ENCODE results near the gene TBC1D23.
A peak's percentile ranks its signal among the peaks of the same experiment; 100 is the strongest.
"Not testable (repeated sequence)": the region's sequence is repeated elsewhere in the genome, so short reads cannot be mapped to it uniquely, and the experiment has no call there.

TBC1D23 gene

DNA sequence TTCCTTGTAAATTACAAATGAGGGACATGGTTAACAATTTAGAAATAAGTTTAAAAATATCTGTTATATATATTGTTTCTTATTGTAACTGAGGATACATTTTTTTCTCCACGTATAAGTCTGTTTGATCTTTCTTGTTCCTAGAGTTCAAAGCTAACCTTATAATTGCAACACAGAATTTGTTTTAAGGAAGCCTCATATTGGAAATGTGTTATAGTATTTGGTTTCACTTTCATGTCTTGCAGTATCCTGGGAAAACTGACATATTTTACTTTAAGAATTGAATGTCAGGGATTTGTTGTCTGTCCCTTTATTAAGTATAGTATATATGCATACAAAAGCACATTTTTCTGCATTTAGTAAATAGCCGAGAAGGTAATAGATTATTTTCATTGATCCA lies 50.2 kb downstream of the TBC1D23 start:
- DNase-seq = no peak

DNA sequence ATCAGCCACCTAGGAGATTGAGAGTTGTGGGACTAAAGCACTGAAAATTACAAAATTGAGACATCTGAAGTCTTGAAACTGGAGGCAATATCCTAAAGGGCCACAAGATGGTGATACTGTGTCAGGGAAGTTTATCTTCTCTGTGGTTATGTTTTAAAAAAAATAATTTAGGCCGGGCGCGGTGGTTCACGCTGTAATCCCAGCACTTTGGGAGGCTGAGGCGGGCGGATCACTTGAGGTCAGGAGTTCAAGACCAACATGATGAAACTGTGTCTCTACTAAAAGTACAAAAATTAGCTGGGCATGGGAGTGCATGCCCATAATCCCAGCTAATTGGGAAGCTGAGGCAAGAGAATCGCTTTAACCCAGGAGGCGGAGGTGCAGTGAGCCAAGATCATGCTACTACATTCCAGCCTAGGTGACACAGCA lies 55.9 kb downstream of the TBC1D23 start:
- DNase-seq = peak; percentile 46

DNA sequence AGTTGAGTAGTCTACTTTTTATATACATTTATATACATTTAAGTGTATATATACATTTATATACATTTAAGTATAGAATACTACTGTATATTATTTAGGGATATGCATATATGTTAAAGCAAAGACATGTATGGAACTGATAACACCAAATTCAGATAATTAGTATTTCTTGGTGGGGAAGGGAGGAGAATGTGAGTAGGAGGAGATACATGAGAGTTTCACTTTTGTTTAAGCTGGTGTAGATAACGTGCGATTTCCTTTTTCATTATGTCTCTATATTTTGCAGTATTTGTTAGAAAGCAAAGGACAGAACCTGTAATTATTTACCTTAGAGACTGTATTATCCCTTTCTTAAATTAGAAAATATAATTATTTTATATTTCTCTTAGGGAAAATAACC lies 57.1 kb downstream of the TBC1D23 start:
- DNase-seq = no peak

DNA sequence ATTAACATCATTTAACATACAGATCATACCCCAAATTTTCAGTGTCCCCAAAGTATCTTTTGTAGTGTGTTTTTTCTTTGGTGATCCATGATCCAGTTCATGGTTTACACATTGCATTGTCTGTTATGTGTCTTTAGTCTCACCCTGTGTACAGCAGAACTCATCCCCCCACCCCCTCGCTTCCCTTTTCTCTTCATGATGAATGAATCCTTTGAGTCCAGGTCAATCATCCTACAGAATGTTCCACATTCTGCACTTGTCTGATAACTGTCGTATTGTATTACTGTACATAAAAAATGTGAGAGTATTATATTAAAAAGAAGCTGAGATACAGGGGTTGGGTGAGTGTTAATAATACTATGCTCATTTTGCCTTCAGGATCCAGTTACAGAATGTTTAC lies 59.2 kb downstream of the TBC1D23 start:
- DNase-seq = no peak

DNA sequence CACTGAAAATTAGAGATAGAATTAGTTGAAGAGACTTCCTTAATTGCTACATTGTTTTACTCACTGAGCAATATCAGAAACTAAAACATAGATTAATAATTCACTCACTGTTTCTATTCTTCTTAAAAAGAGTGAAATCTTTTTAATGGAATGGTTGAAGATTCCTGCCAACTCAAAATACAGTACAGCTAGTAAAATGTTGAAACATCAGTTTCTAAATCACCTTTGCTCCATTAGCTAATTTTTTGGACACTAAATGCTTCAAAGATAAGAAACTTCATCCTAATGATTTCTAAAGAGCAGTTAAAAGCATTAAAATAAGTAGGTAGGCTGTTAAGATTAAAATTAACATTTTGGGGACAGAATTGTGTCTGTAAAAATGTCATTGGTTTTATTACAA lies 63.3 kb downstream of the TBC1D23 start:
- no peak for DNase-seq

DNA sequence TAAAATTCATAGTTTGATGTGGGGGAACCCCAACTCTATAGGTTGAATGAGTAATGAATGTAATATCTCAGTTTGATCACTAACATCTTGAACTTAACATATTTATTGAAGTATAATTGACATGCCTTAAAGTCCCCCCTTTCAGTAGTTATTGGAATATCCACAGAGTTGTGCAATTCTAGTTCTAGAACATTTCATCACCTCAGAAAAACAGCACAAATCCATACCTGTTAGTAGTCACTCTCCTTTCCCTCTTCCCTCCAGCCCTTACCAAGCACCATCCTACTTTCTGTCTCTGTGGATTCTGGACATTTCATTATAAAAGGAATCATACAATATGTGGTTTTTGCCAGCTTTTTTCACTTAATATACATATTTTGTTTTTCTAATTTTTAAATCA lies 65.0 kb downstream of the TBC1D23 start:
- DNase-seq = no peak

DNA sequence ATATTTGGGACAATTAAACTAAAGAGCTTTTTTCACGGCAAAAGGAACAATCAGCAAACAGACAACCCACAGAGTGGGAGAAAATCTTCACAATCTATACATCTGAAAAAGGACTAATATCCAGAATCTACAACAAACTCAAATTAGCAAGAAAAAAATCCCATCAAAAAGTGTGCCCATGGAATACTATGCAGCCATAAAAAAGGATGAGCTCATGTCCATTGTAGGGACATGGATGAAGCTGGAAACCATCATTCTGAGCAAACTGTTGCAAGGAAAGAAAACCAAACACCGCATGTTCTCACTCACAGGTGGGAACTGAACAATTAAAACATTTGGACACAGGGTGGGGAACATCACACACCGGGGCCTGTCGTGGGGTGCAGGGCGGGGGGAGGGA lies 66.6 kb downstream of the TBC1D23 start:
- DNase-seq = not testable (repeated sequence)

DNA sequence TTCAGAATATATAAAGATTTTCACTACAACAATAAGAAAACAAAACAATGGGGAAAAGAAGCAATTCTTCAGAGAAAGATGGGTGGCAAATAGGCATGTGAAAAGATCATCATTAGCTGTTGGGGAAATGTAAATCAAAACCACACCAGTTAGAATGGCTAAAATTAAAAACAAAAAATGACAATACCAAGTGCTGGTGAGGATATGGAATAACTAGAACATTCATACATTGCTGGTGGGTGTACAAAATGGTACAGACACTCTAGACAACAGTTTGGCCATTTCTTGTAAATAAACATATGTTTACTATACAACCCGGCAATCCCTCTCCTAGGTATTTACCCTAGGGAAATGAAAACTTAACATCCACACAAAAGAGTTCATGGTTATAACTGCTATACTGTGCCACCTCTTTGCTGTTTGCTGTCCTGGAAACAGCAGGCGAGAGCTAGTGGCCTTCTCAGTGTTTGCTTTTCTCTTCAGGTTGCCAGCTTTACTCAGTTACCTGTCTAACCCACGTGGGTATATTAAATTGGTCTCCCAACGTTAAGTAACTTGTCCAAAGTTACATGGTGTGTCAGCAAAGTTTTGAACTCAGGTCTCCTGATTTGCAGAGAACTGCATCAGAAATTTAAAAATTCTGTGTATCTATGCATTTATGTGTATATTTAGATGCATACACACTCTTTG lies 69.2 kb downstream of the TBC1D23 start:
- DNase-seq = no peak

DNA sequence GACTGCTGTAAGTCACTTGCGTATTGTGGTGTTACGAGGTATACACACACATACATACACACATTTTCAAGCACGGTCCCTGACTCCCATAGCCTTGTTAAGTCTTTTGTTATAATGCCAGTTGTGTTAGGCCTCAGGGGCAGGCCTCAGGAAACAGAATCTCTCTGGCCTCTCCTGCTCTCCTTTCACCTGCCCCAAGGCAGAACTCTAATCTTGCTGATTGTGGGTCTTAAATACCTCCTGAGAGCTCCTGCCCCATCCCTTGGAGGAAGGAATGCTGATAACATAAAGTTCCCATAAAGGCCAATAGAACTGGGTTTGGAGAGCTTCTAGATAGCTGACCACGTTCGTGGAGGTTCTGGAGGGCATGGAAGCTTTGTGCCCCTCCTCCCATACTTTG lies 69.9 kb downstream of the TBC1D23 start:
- no peak for DNase-seq

DNA sequence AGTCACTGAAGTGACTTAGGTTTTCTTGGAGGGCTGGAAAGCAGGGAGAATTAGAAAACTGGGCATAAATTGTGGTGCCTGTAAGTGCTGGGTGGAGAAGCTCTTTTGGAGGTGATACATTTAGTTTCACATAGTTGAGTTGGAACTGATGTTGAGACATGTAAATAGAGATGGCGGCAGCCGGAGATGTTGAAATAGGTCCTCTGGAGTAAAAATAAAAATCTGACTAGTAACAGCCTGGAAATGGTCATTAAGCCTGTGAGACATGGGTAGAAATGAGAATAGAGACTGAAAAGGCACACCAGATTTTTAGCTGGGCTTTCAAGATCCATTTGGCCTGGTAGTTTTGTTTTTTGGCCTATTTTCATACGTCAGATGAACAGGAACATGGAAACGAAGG lies 70.9 kb downstream of the TBC1D23 start:
- DNase-seq = no peak

DNA sequence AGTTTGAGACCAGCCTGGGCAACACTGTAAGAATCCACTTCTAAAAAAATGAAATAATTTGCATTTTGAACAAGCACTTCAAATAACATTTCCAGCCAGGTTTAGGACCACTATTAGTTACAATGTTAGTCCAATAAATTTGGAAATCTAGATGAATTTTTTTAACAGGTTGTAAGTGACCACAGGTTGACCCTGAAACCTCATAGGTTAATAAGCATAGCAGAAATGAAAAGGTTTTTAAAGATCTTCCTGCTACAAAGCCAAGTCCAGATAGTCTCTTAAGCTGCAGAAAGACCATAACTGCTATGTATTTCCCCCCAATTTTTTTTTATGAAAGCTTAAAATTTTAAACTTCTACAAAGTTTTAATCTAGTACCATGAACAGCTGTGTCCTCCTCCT lies 72.3 kb downstream of the TBC1D23 start:
- no peak for DNase-seq

DNA sequence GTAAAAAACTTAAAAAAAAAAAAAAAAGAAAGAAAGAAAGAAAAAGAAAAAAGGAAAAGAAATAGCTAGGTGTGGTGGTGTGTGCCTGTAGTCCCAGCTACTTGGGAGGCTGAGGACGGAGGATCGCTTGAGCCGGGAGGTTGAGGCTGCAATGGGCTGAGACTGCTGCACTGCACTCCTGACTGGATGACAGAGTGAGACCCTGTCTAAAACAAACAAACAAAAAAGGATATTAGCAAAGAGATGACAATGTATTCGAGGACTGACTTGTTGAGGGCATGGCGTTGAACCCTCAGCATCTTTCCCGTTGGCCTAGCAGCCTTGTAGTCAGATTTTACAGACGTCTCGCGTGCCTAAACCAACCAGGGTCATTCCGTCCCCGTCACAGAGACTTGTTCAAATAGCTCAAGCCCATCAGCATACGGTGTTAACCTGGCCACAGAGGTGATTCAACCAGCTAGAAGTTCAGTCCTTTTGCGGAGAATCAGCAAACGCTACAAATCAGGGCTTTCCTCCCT lies 73.2 kb downstream of the TBC1D23 start:
- no peak for DNase-seq

DNA sequence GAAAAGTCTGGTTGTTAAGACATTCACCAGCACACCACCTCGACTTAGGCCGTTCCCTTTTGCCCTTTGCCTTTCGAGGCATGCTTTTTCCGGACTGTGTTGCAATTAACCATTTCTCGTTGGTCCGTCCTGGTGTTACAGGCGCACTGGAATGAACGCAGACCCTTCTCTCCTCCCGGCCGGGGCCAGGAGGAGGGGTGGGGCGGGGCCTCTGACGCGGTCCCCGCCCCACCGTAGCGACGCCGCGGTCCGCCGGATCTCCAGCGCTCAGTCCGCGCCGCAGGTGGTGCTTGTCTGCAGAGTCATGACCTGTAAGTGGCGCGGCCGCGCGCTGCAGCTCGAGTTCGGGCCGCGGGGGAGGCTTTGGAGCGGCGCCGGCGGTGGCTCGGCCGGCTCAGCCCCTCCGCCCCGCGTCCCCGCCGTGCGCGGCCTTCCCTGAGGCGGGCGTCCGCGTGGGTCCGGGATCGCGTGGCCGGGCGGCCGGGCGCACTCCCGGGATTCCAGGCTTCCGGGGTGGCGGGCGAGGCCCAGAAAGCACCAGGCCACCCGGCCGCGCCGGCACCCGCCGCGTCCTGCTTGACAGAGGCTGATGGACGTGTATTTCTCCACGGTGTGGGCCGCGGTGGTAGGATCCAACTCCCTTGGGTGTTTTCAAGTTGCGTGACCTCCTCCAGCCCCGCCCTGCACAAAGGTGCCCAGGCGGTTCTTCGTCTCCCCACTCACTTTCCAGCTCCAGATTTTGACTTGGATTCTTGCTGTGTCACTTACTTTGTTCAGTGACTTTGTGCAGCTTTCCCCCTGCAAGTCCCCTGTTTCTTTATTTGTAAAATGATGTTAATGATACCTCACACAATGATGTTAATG lies 73.9 kb downstream of the TBC1D23 start, which contains the start of gene NIT2:
TSS of gene NIT2 (plus strand) at position 270 of the 864 bp plus-strand sequence. CDS start at position 305, 35 bp downstream.
- DNase-seq = peak; percentile 82

DNA sequence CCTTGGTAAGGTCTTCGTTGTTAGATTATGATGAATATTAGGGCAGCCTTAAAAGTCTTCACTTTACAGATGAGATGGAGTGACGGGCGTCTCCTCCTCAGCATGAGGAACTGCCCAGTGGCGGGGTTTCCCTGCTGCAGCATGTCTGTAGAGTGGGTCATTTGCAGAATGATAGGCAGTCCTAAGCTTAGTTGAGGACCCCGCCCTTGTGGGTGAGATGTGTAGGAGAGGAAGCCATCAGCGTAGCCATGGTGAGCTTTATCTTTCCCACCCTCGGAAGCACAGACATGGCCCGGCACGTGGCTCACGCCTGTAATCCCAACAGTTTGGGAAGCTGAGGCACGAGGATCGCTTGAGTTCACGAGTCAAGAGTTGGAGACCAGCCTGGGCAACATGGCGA lies 74.6 kb downstream of the TBC1D23 start:
- peak; percentile 14 for DNase-seq

DNA sequence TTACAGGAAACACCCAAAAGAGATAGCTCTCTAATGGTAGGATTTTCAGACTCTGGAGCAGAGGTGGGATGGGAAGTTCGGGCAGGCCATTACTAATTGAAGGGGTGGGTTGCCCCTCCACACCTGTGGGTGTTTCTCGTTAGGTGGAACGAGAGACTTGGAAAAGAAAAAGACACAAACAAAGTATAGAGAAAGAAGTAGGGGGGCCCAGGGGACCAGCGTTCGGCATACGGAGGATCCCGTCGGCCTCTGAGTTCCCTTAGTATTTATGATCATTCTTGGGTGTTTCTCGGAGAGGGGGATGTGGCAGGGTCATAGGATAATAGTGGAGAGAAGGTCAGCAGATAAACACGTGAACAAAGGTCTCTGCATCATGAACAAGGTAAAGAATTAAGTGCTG lies 75.4 kb downstream of the TBC1D23 start:
- not testable (repeated sequence) for DNase-seq

DNA sequence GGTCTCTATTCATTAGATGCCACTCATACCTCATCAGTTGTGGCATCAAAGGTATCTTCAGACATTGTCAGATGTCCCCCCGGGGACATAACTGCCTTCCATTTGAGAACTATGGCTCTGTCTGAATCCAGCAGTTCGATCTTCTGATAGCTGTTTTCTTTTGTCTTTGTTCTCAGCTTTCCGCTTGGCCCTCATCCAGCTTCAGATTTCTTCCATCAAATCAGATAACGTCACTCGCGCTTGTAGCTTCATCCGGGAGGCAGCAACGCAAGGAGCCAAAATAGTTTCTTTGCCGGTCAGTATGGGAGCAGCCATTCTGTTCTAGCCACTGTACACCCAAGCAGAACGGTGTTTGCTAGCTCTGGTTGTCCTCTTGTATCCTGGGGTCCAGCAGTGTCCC lies 78.1 kb downstream of the TBC1D23 start:
- no peak for DNase-seq

DNA sequence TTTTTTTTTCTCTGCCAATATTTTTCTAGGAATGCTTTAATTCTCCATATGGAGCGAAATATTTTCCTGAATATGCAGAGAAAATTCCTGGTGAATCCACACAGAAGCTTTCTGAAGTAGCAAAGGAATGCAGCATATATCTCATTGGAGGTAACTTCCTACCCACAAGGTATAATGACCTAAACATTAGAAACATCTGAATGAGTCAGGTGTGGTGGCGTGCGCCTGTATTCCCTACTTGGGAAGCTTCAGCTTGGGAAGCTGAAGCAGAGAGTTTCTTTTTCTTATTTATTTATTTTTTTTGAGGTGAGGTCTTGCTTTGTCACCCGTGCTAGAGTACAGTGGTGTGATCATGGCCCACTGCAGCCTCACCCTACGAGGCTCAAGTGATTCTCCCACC lies 79.0 kb downstream of the TBC1D23 start:
- DNase-seq = no peak

DNA sequence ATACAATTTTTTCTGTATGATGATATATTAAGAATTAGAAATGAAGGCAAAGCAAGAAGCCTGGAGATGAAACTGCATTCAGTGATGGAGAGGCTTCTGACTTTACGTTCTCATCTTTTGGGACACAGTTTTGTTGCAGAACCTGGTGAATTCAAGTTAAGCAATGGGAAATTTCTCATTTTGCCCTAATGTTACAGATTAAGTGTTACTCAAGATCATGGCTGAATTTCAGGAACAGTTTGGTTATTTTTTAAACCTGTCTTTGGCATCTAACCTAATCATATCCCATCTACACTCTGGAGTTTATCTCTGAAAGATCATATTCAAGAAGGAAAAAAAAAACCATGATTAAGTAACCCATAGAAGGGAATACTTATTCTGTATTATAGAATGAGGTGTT lies 79.7 kb downstream of the TBC1D23 start:
- no peak for DNase-seq

DNA sequence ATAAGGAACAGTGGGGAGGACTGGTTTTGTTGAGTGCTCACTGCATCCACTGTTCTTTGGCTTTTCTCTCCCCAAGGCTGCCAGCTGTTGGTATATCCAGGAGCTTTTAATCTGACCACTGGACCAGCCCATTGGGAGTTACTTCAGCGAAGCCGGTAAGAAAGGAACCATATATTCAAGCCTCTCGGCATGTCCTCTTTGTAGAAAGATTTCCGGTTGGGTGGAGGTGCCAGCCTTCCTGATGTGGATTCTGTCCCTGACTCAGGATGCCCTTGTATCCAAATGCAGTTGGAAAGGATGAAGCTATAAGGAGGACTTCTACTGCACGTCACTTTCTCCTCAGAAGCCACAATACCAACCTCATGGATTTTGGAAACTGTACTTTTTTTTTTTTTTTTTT lies 87.9 kb downstream of the TBC1D23 start:
- DNase-seq = no peak

DNA sequence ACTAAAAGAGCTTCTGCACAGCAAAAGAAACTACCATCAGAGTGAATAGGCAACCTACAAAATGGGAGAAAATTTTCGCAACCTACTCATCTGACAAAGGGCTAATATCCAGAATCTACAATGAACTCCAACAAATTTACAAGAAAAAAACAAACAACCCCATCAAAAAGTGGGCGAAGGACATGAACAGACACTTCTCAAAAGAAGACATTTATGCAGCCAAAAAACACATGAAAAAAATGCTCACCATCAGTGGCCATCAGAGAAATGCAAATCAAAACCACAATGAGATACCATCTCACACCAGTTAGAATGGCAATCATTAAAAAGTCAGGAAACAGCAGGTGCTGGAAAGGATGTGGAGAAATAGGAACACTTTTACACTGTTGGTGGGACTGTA lies 91.0 kb downstream of the TBC1D23 start:
- not testable (repeated sequence) for DNase-seq

DNA sequence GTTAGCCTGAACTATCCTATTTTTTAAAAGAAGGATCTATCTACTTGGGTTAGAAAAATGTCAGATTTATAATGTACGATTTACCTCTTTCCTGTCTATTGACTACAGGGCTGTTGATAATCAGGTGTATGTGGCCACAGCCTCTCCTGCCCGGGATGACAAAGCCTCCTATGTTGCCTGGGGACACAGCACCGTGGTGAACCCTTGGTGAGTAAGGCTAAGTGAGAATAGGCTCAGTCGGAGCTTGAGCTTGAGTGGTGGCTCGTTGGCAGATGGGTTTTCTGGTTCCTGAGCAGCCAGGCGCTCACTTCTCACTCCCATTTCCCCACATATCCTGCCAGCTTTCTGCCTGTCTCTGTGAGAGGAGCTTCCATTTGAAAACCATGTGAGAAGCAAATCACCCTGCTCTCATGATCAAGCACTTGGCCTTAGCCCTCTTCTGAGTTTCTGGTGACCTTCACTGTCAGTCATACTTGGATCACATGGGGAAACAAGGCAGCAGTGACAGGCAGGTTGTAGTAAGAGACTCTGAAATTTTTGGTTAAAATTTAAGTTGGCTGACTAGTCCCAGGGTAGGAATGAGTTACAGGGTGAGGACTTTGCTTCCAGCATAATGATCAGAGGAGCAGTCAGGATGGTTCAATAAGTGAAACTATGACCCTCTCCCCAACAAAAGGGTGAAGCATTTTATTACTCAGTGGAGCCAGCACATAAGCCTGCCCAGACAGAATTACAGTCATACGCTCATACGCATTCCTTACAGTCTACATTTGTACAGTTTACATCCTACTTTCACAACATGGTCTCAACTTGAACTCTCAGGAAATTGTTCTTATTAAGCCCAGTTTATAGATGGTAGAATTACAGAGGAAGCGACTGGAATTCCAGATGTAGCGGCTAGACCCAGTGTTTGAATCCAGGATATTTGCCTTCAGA lies 91.8 kb downstream of the TBC1D23 start:
- DNase-seq = no peak

DNA sequence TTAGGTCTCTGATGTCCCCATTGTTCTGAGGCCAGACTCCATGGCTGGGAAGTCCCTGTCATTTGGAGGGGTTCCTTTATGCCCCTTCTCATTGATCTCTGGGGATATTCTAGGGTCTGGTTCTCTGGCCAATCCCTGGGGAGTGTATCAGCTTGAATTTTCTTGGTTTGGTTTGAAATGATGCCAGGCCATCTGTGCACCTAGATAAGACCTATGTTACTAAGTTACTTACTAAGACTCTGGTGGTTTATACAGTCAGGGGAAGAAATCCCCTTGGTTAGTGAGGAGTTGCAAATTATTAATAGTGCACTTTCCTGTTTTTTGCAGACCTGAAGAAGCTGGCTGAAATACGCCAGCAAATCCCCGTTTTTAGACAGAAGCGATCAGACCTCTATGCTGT lies 94.1 kb downstream of the TBC1D23 start:
- no peak for DNase-seq

DNA sequence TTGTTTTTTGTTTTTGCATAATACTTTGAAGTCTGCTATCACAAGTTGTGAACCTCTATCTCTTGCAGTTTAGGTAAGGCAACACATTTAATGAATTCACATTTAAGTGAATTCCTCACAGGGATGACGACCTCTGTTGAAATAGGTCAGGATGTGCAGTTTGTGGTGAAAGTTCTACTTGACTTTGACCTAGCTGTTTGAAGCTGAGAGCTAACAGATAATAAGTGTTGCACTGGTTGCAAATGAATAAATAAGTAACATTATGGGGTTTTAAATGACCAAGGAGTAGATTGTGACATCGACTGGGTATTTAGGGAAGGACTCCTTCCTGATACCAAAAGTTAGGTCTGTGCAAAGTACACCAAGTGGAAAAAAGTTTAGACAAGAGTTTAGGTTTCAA lies 97.6 kb downstream of the TBC1D23 start:
- DNase-seq = no peak
